GM18520 (cell line): ENCODE measurements around the gene PGM5.

ENCODE experiments used
- ATAC-seq: cut with Tn5 transposase; IDR thresholded peaks from one replicate; pipeline ENCODE4 v1.9.1; 2021; ENCODE audit not compliant: unreplicated experiment

The PGM5 gene

GRCh38 chr9:68533678-68534077 is 177.3 kb downstream of the PGM5 start:
- ATAC-seq: no peak

- no peak for ATAC-seq
Measured at GRCh38 chr9:68536876-68537615, 180.6 kb downstream of the PGM5 start.

- ATAC-seq: no peak
Measured at GRCh38 chr9:68537616-68537880, 181.1 kb downstream of the PGM5 start.

GRCh38 chr9:68538200-68538599 is 181.8 kb downstream of the PGM5 start:
- ATAC-seq: no peak

GRCh38 chr9:68540712-68541535 is 184.5 kb downstream of the PGM5 start, which contains the start of gene TMEM252:
TSS of gene TMEM252 (minus strand) at chr9:68540883. CDS start at chr9:68540814, 69 bp downstream.
- no peak for ATAC-seq

- no peak for ATAC-seq
Measured at GRCh38 chr9:68541568-68541967, 185.2 kb downstream of the PGM5 start.

GRCh38 chr9:68545033-68545705 is 188.8 kb downstream of the PGM5 start:
- no peak for ATAC-seq

GRCh38 chr9:68546596-68547390 is 190.4 kb downstream of the PGM5 start:
- ATAC-seq: peak; percentile 68

GRCh38 chr9:68547417-68547816 is 191.0 kb downstream of the PGM5 start:
- no peak for ATAC-seq

GRCh38 chr9:68548241-68548640 is 191.8 kb downstream of the PGM5 start:
- ATAC-seq: no peak

- no peak for ATAC-seq
Measured at GRCh38 chr9:68551191-68551590, 194.8 kb downstream of the PGM5 start.

GRCh38 chr9:68552700-68553476 is 196.5 kb downstream of the PGM5 start:
- ATAC-seq: no peak

- ATAC-seq: no peak
Measured at GRCh38 chr9:68555437-68556150, 199.2 kb downstream of the PGM5 start.

GRCh38 chr9:68558545-68558944 is 202.1 kb downstream of the PGM5 start:
- no peak for ATAC-seq

- ATAC-seq: no peak
Measured at GRCh38 chr9:68560071-68560844, 203.8 kb downstream of the PGM5 start.

GRCh38 chr9:68562461-68562860 is 206.1 kb downstream of the PGM5 start:
- no peak for ATAC-seq

- ATAC-seq: no peak
Measured at GRCh38 chr9:68567565-68567964, 211.2 kb downstream of the PGM5 start.

GRCh38 chr9:68574150-68574549 is 217.7 kb downstream of the PGM5 start:
- ATAC-seq: no peak

GRCh38 chr9:68575817-68576216 is 219.4 kb downstream of the PGM5 start:
- ATAC-seq: no peak
